Measurements from ENCODE around the gene FRMD5.

FRMD5 gene

GRCh38 chr15:44208956-44209355, 13.9 kb upstream of the FRMD5 start:
- H3K9ac ChIP-seq (ENCODE audit: low read depth, low read length): no peak overlapping the region
- H3K4me1 ChIP-seq (ENCODE audit: insufficient read depth, low read length): no peaks in the 10 kb centered on the region
- no peaks in the 10 kb centered on the region for H3K36me3 ChIP-seq (ENCODE audit: insufficient read depth, low read length)
- no peak overlapping the region for H2AFZ ChIP-seq (ENCODE audit: low read depth, low read length)
- no peaks in the 10 kb centered on the region for H3K79me2 ChIP-seq (ENCODE audit: insufficient read depth, low read length)
- H4K20me1 ChIP-seq (ENCODE audit: insufficient read depth, low read length): no peaks in the 10 kb centered on the region
- no peak for ATAC-seq (ENCODE audit: insufficient read depth, low read depth)
- TF ChIP-seq CTCF (IDR thresholded peaks at IDR 0.05; ENCODE audit: borderline replicate concordance, extremely low read depth, low read length, poor library complexity, severe bottlenecking): no peak
- no peak for TF ChIP-seq EZH2 (IDR thresholded peaks at IDR 0.05; ENCODE audit: borderline replicate concordance, low read depth, low read length, severe bottlenecking)
- H3K4me3 ChIP-seq (ENCODE audit: low read depth in 1 of 2, low read length in 2 of 2): no peak overlapping the region
- DNase-seq: no peak
- H3K27ac ChIP-seq (ENCODE audit: low read length): no peak overlapping the region
- peaks cover 14% of the 10 kb centered on the region for H3K27me3 ChIP-seq (ENCODE audit: insufficient read depth, low read length, poor library complexity)
- no peak overlapping the region for H3K4me2 ChIP-seq (ENCODE audit: insufficient read depth, low read length)
- no peaks in the 10 kb centered on the region for H3K9me3 ChIP-seq (ENCODE audit: insufficient read depth, low read length, severe bottlenecking)

GRCh38 chr15:44207643-44208042, 12.6 kb upstream of the FRMD5 start:
- DNase-seq: no peak
- H3K36me3 ChIP-seq (ENCODE audit: insufficient read depth, low read length): no peaks in the 10 kb centered on the region

GRCh38 chr15:44199393-44199792, 4.3 kb upstream of the FRMD5 start:
- H3K4me2 ChIP-seq (ENCODE audit: insufficient read depth, low read length): no peak overlapping the region
- no peak for DNase-seq

More at GRCh38 chr15:44207643-44208042, 12.6 kb upstream of the FRMD5 start:
- no peaks in the 10 kb centered on the region for H3K4me1 ChIP-seq (ENCODE audit: insufficient read depth, low read length)
- no peak overlapping the region for H3K4me2 ChIP-seq (ENCODE audit: insufficient read depth, low read length)
- H3K27me3 ChIP-seq (ENCODE audit: insufficient read depth, low read length, poor library complexity): peaks cover 14% of the 10 kb centered on the region
- H4K20me1 ChIP-seq (ENCODE audit: insufficient read depth, low read length): no peaks in the 10 kb centered on the region
- no peak overlapping the region for H3K4me3 ChIP-seq (ENCODE audit: low read depth in 1 of 2, low read length in 2 of 2)
- no peak for ATAC-seq (ENCODE audit: insufficient read depth, low read depth)
- no peak overlapping the region for H3K27ac ChIP-seq (ENCODE audit: low read length)
- H3K9me3 ChIP-seq (ENCODE audit: insufficient read depth, low read length, severe bottlenecking): no peaks in the 10 kb centered on the region
- H2AFZ ChIP-seq (ENCODE audit: low read depth, low read length): no peak overlapping the region
- H3K79me2 ChIP-seq (ENCODE audit: insufficient read depth, low read length): no peaks in the 10 kb centered on the region
- no peak for TF ChIP-seq EZH2 (IDR thresholded peaks at IDR 0.05; ENCODE audit: borderline replicate concordance, low read depth, low read length, severe bottlenecking)
- TF ChIP-seq CTCF (IDR thresholded peaks at IDR 0.05; ENCODE audit: borderline replicate concordance, extremely low read depth, low read length, poor library complexity, severe bottlenecking): no peak
- no peak overlapping the region for H3K9ac ChIP-seq (ENCODE audit: low read depth, low read length)

More at GRCh38 chr15:44199393-44199792, 4.3 kb upstream of the FRMD5 start:
- Histone ChIP-seq H3K9me3 (ENCODE audit: insufficient read depth, low read length, severe bottlenecking) (no peaks in the 10 kb centered on the region), H3K27me3 (ENCODE audit: insufficient read depth, low read length, poor library complexity) (peaks cover 8% of the 10 kb centered on the region), H3K27ac (ENCODE audit: low read length) (no peak overlapping the region), H3K79me2 (ENCODE audit: insufficient read depth, low read length) (no peaks in the 10 kb centered on the region), H3K4me1 (ENCODE audit: insufficient read depth, low read length) (no peaks in the 10 kb centered on the region), H2AFZ (ENCODE audit: low read depth, low read length) (no peak overlapping the region), H4K20me1 (ENCODE audit: insufficient read depth, low read length) (no peaks in the 10 kb centered on the region), H3K36me3 (ENCODE audit: insufficient read depth, low read length) (no peaks in the 10 kb centered on the region), H3K4me3 (ENCODE audit: low read depth in 1 of 2, low read length in 2 of 2) (no peak overlapping the region), H3K9ac (ENCODE audit: low read depth, low read length) (no peak overlapping the region)
- TF ChIP-seq EZH2 (IDR thresholded peaks at IDR 0.05; ENCODE audit: borderline replicate concordance, low read depth, low read length, severe bottlenecking): no peak
- TF ChIP-seq CTCF (IDR thresholded peaks at IDR 0.05; ENCODE audit: borderline replicate concordance, extremely low read depth, low read length, poor library complexity, severe bottlenecking): no peak
- ATAC-seq (ENCODE audit: insufficient read depth, low read depth): no peak
